Right atrium auricular region (tissue), 2 donors: ENCODE measurements around the gene DUOXA1. TPM values are rescaled to one million over a fixed set of nuclear protein-coding genes. Genes with fewer than 3 reads are reported as not detected.

Experiments used
- DNase-seq: peaks from one replicate; pipeline ENCODE4 v3.0.0-alpha.2; 2019; ENCODE audit warnings: low spot score
- H3K27ac ChIP-seq, 2 donors: fragments of 200-600 bp; sonication (generic); 1 replicate in 1 of 2; 2 replicates in 1 of 2; pipeline ENCODE4 v1.5.1; 2016 to 2019
- H3K27me3 ChIP-seq, 2 donors: fragments of 200-600 bp; sonication (generic); one replicate each; pipeline versions ENCODE4 v1.5.1 to v1.6.0; 2017 to 2019
- H3K36me3 ChIP-seq: fragments of 200-600 bp; sonication (generic); one replicate; pipeline ENCODE4 v1.5.1; 2016
- H3K4me1 ChIP-seq, 2 donors: fragments of 200-600 bp; sonication (generic); one replicate each; pipeline versions ENCODE4 v1.5.1 to v1.6.0; 2017 to 2019
- H3K4me3 ChIP-seq, 2 donors: fragments of 200-600 bp; sonication (generic); 1 replicate in 1 of 2; 2 replicates in 1 of 2; pipeline ENCODE4 v1.5.1; 2017 to 2019; ENCODE audit warnings: mild to moderate bottlenecking in 1 of 2, moderate library complexity in 1 of 2
- H3K9me3 ChIP-seq, 2 donors: fragments of 200-600 bp; sonication (generic); one replicate each; pipeline ENCODE4 v1.5.1; 2019
- CTCF ChIP-seq, 2 donors: fragments of 200-600 bp; sonication (generic); IDR thresholded peaks; one replicate each; pipeline ENCODE4 v1.5.1; 2019; ENCODE audit warnings: antibody characterized with exemption in 2 of 2
- total RNA-seq, 2 donors: library from RNA; depleted of rRNA; stranded (reverse); fragments of >200 nt; gene quantifications; one replicate each; pipeline ENCODE4 v1.1.0, GENCODE V29; 2016

Gene DUOXA1
- total RNA-seq, 2 donors from 2014 or later = 0.41 to 2.7 TPM

- H3K9me3 ChIP-seq = no peaks in the 10 kb centered on the region
- H3K36me3 ChIP-seq = no peaks in the 10 kb centered on the region
- H3K4me1 ChIP-seq = peaks cover 0 to 15% of the 10 kb centered on the region in 2 donors
- peak overlapping the region; percentile 20 to 48 for H3K4me3 ChIP-seq
- no peak for TF ChIP-seq CTCF (IDR thresholded peaks at IDR 0.05)
- DNase-seq = no peak
- H3K27ac ChIP-seq = no peak overlapping the region
- peaks cover 0 to 6% of the 10 kb centered on the region in 2 donors for H3K27me3 ChIP-seq
Measured at GRCh38 chr15:45128971-45129639, 574 bp downstream of the DUOXA1 start.

GRCh38 chr15:45126535-45127158 lies 3.0 kb downstream of the DUOXA1 start:
- Histone ChIP-seq H3K36me3 (no peaks in the 10 kb centered on the region), H3K27me3 (peaks cover 0 to 6% of the 10 kb centered on the region in 2 donors), H3K27ac (no peak overlapping the region), H3K9me3 (no peaks in the 10 kb centered on the region), H3K4me3 (no peak overlapping the region), H3K4me1 (peaks cover 0 to 15% of the 10 kb centered on the region in 2 donors)
- peak in 1 of 2 donors; percentile 63 for TF ChIP-seq CTCF (IDR thresholded peaks at IDR 0.05)
- DNase-seq = no peak

- TF ChIP-seq CTCF (IDR thresholded peaks at IDR 0.05) = no peak
- H3K36me3 ChIP-seq = no peaks in the 10 kb centered on the region
- DNase-seq = no peak
- H3K27ac ChIP-seq = no peak overlapping the region
- no peak overlapping the region for H3K4me3 ChIP-seq
- no peaks in the 10 kb centered on the region for H3K27me3 ChIP-seq
- no peaks in the 10 kb centered on the region for H3K9me3 ChIP-seq
- no peaks in the 10 kb centered on the region for H3K4me1 ChIP-seq
Measured at GRCh38 chr15:45123397-45123796, 6.3 kb downstream of the DUOXA1 start.

- TF ChIP-seq CTCF (IDR thresholded peaks at IDR 0.05) = no peak
- Histone ChIP-seq H3K9me3 (no peaks in the 10 kb centered on the region), H3K36me3 (no peaks in the 10 kb centered on the region), H3K27me3 (no peaks in the 10 kb centered on the region), H3K4me3 (no peak overlapping the region), H3K4me1 (peaks cover 0 to 3% of the 10 kb centered on the region in 2 donors), H3K27ac (no peak overlapping the region)
- no peak for DNase-seq
Measured at GRCh38 chr15:45122719-45123118, 7.0 kb downstream of the DUOXA1 start.

GRCh38 chr15:45121706-45122417 lies 7.8 kb downstream of the DUOXA1 start:
- H3K27ac ChIP-seq = no peak overlapping the region
- H3K9me3 ChIP-seq = no peaks in the 10 kb centered on the region
- peaks cover 0 to 11% of the 10 kb centered on the region in 2 donors for H3K4me1 ChIP-seq
- no peak overlapping the region for H3K4me3 ChIP-seq
- H3K27me3 ChIP-seq = peaks cover 0 to 6% of the 10 kb centered on the region in 2 donors
- no peaks in the 10 kb centered on the region for H3K36me3 ChIP-seq
- TF ChIP-seq CTCF (IDR thresholded peaks at IDR 0.05) = no peak
- no peak for DNase-seq
